ENCODE results near the gene HSPB9. TPM values are rescaled to one million over a fixed set of nuclear protein-coding genes. Genes with fewer than 3 reads are reported as not detected.

HSPB9 gene
- total and polyA plus RNA-seq, 10 of the 15 experiments (the other 5 are each of a cell fraction or from before 2014, with no cell fraction given): 0.04 to 0.40 (median 0.11) TPM; not detected in 7

DNA sequence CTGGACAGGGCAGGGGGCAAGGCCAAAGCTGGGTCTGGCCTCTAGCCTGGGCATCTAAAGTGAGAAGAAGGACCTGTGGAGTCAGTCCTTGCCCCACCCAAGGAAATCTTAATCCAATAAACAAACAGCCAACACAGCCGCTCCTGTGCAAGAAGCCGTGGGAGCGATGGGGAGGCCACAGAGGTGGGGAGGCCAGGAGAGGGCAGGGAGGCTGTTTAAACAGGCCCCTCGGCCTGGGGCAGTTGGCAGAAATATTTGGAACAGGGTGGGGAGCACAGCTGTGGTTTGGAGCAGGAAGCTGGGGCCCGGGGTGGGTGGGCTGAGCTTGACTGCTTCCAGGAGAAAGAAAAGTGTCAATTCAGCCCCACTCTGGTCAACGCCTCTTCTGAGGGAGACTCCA, 29.7 kb upstream of the HSPB9 start (continued):
- TF ChIP-seq, protein P1, sequence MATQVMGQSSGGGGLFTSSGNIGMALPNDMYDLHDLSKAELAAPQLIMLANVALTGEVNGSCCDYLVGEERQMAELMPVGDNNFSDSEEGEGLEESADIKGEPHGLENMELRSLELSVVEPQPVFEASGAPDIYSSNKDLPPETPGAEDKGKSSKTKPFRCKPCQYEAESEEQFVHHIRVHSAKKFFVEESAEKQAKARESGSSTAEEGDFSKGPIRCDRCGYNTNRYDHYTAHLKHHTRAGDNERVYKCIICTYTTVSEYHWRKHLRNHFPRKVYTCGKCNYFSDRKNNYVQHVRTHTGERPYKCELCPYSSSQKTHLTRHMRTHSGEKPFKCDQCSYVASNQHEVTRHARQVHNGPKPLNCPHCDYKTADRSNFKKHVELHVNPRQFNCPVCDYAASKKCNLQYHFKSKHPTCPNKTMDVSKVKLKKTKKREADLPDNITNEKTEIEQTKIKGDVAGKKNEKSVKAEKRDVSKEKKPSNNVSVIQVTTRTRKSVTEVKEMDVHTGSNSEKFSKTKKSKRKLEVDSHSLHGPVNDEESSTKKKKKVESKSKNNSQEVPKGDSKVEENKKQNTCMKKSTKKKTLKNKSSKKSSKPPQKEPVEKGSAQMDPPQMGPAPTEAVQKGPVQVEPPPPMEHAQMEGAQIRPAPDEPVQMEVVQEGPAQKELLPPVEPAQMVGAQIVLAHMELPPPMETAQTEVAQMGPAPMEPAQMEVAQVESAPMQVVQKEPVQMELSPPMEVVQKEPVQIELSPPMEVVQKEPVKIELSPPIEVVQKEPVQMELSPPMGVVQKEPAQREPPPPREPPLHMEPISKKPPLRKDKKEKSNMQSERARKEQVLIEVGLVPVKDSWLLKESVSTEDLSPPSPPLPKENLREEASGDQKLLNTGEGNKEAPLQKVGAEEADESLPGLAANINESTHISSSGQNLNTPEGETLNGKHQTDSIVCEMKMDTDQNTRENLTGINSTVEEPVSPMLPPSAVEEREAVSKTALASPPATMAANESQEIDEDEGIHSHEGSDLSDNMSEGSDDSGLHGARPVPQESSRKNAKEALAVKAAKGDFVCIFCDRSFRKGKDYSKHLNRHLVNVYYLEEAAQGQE (IDR thresholded peaks at IDR 0.05; ENCODE audit: low read depth, low read length): no peak
- TF ChIP-seq BCLAF1 (IDR thresholded peaks at IDR 0.05): no peak
- TF ChIP-seq NFIC (IDR thresholded peaks at IDR 0.05; ENCODE audit: low read depth, low read length): no peak
- no peak for TF ChIP-seq IRF4 (IDR thresholded peaks at IDR 0.05; ENCODE audit: low read depth, low read length)

- Histone ChIP-seq H3K79me2 (ENCODE audit: control insufficient read depth, insufficient read depth, low read length) (no peaks in the 10 kb centered on the region), H4K20me1 (ENCODE audit: control insufficient read depth, insufficient read depth) (0 out of 2 replicates have a peak, but pooled peaks cover 3% of the 10 kb centered on the region), H3K27me3 (replicated peaks in 1 of 2; ENCODE audit: control insufficient read depth in 2 of 2, insufficient read depth in 2 of 2, low read length in 1 of 2) (peaks cover 1 to 6% of the 10 kb centered on the region in 2 experiments; a peak in 2 of 4 replicates), H3K4me2 (ENCODE audit: control insufficient read depth, insufficient read depth) (no peak overlapping the region), H3K9me3 (replicated peaks; ENCODE audit: control insufficient read depth, insufficient read depth, low read length) (no peaks in the 10 kb centered on the region), H3K4me1 (ENCODE audit: control insufficient read depth, insufficient read depth, low read length) (peaks cover 5% of the 10 kb centered on the region), H3K9ac (ENCODE audit: control insufficient read depth, insufficient read depth, low read length) (no peak overlapping the region), H3K27ac (ENCODE audit: control insufficient read depth, insufficient read depth) (no peak overlapping the region), H3K4me3 (no peak overlapping the region), H3K36me3 (ENCODE audit: control insufficient read depth in 2 of 2, insufficient read depth in 2 of 2, low read length in 1 of 2) (no peaks in the 10 kb centered on the region), H2AFZ (ENCODE audit: control insufficient read depth, low read depth, low read length) (no peak overlapping the region)
- ChIA-PET SMC1A (ENCODE audit: uncharacterized antibody, unreplicated experiment) (no interaction called here), POLR2A (interaction anchor here (0.7 kb wide), 1 partner anchor 121 kb away, joined by 3 read pairs; no protein-coding TSS in a partner anchor), CTCF (interaction anchor here (1.0 kb wide), 1 partner anchor 27 kb away, joined by 3 read pairs; no protein-coding TSS in a partner anchor), RAD21 (ENCODE audit: unreplicated experiment) (interaction anchor here (0.7 kb wide), 1 partner anchor 58 kb away, joined by 3 read pairs; no protein-coding TSS in a partner anchor)
- intact Hi-C loops (cut with micrococcal nuclease; ENCODE audit: unreplicated experiment) (no loop called here), in situ Hi-C loops (cut with MboI) (no loop called here)
- 37% methylated on average over 11 of the region's 12 CpGs for WGBS (ENCODE audit: insufficient coverage, insufficient replicate concordance, low lambda C conversion rate, missing lambda C conversion rate)
- no peak for ATAC-seq
- TF ChIP-seq BHLHE40 (IDR thresholded peaks at IDR 0.05; ENCODE audit: borderline replicate concordance in 1 of 2, low read depth in 2 of 2, low read length in 1 of 2): no peak
- TF ChIP-seq JUNB (IDR thresholded peaks at IDR 0.05): no peak
- TF ChIP-seq RUNX3 (IDR thresholded peaks at IDR 0.05; ENCODE audit: low read length): no peak
- TF ChIP-seq RELA (IDR thresholded peaks at IDR 0.05; ENCODE audit: borderline replicate concordance, partially characterized antibody): no peak
- no peak for TF ChIP-seq ATF3 (IDR thresholded peaks at IDR 0.05; ENCODE audit: borderline replicate concordance, extremely low read depth, low read depth, low read length)
- no peak for TF ChIP-seq DPF2 (IDR thresholded peaks at IDR 0.05)
- no peak for TF ChIP-seq E4F1 (IDR thresholded peaks at IDR 0.05; ENCODE audit: borderline replicate concordance, partially characterized antibody)
- no peak for TF ChIP-seq YY1 (IDR thresholded peaks at IDR 0.05; ENCODE audit: low read depth, low read length)
- DNase-seq (ENCODE audit: low read depth, low spot score): no peak
- BruUV-seq (replicated peaks): no TSS peak
- FAIRE-seq: no peak
These were observed 28.1 kb upstream of the HSPB9 start for GRCh38 chr17:42094375-42095069.
